Mesenteric fat pad (tissue), 1 donor: ENCODE data around the gene PRPF18. TPM values are rescaled to one million over a fixed set of nuclear protein-coding genes. Genes with fewer than 3 reads are reported as not detected.

Experiments used
- DNase-seq: peaks from one replicate; pipeline ENCODE4 v3.0.0-alpha.2; 2020; ENCODE audit warnings: low spot score
- total RNA-seq: library from RNA; stranded (reverse); fragmentation: NEBNext Ultra II Directional; extraction: Animal tissue kit (Norgen Biotek cat#: 25700); gene quantifications from one replicate; pipeline ENCODE4 v1.2.1, GENCODE V29; 2021
- donor health status: DM: yes; HTN: yes; CAD: no.

The PRPF18 gene
- total RNA-seq, 1 donor from 2014 or later = 18.6 TPM

- DNase-seq = no peak
Measured at GRCh38 chr10:13668126-13668525, 81.4 kb downstream of the PRPF18 start.

- no peak for DNase-seq
Measured at GRCh38 chr10:13669182-13669855, 82.6 kb downstream of the PRPF18 start.

- no peak for DNase-seq
Measured at GRCh38 chr10:13669901-13670300, 83.1 kb downstream of the PRPF18 start.

GRCh38 chr10:13670311-13670710 is 83.5 kb downstream of the PRPF18 start:
- DNase-seq = no peak

- DNase-seq = no peak
Measured at GRCh38 chr10:13671904-13672303, 85.1 kb downstream of the PRPF18 start.

GRCh38 chr10:13672548-13672947 is 85.8 kb downstream of the PRPF18 start:
- DNase-seq = no peak

GRCh38 chr10:13673156-13673555 is 86.4 kb downstream of the PRPF18 start:
- DNase-seq = no peak

- no peak for DNase-seq
Measured at GRCh38 chr10:13674645-13675588, 88.2 kb downstream of the PRPF18 start.

GRCh38 chr10:13678101-13678843 is 91.5 kb downstream of the PRPF18 start:
- no peak for DNase-seq

Other genes starting within 250 kb of the PRPF18 start
- 38.0 TPM for gene SEPHS1, start 238.7 kb upstream of the PRPF18 start, total RNA-seq
- gene BEND7, start 58.0 kb upstream of the PRPF18 start, total RNA-seq = 26.8 TPM